HG02759 (cell line): ENCODE results near the gene ANO6.

Experiments
- ATAC-seq: cut with Tn5 transposase; IDR thresholded peaks from one replicate; pipeline ENCODE4 v1.9.1; 2021; ENCODE audit warnings: mild to moderate bottlenecking, moderate library complexity; ENCODE audit not compliant: unreplicated experiment

ANO6 gene

GRCh38 chr12:45433441-45433868 lies 217.6 kb downstream of the ANO6 start:
- no peak for ATAC-seq

DNA sequence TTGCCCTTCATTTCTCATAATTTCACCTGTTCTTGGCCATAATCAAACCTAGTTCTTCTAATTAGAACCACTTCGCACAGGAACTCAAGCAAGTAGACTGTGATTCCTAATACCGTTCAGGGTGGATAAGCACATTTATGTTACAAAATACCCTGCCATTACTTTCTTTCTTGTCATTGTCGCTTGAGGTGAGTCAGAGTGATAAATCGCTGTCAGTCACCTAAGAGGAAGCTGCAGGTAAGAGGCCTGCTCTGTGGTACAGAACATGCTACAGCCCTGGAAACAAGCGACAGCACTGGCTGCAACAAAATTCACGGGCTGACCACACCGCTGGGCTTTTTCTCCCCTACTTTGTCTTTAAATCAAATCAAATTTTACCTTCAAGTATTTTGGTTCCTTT lies 218.2 kb downstream of the ANO6 start:
- ATAC-seq = no peak

DNA sequence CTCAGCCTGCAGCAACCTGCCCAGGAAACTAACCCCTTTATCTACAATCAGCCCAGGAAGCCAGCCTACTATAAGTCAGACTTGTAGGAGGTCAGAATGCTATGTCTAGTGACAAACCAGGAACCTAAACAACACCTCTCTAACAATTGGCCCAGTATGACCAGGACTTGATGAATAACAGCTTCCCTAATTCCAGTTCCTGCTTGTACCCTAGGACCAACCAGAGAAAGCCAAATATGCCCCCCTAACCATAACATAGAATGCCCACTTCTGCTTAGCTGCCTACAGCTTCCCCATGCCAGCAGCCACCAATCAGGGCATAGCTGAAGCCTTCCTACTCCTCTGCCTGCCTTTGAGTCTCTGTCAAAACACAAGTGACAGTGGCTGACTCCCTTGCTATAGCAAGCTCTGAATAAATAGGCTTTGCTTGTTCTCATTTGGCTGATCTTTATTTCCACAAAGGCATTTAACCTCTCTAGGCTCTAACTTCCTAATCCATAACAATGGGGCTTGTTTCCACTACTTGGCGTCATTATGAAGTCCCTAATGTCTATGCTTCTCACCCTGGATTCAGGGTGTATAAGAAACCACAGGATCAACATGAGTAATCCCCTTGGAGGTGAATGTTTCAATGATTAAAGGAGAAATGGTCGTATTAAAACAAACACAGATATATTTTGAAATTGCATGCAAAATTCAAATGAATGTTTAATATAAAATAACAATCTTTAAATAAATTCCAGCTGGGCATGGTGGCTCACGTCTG lies 220.2 kb downstream of the ANO6 start:
- ATAC-seq = peak; percentile 49

DNA sequence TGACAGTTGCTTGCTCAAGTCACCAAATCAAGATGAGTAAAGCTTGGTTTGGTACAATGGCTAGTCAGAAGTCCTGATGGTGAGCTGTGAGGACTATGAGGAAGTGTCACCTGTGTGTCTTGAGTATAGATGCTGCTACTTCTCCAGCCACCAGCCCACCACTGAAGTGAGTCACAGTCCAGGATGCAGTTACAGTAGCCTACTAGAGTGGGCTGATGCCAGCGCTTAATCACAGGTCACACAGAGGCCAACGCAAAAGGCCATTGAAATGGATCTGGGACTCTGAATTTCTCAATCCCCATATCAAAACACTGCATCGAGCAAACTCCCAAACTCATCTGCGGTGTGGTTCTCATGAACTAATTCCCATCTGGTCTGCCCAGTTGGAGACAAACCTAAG lies 223.1 kb downstream of the ANO6 start:
- ATAC-seq = no peak

DNA sequence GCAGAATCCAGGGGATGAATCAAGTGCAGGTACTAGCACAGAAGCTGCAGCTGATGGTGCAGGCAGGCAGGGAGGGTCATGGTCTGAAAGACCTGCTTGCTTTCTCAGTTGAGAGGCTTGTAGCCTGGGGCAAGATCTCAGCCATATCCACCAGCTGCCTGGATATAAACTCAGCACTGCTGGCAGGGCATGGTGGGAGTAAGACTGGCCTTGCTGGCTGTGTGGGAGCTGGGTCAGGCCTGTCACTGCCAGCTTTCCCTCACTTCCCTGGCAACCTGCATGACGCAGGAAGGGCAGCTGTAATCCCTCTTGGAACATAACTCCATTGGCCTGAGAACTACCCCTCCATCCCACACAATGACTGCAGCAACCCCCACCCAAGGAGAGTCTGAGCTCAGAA lies 230.1 kb downstream of the ANO6 start:
- ATAC-seq = no peak

DNA sequence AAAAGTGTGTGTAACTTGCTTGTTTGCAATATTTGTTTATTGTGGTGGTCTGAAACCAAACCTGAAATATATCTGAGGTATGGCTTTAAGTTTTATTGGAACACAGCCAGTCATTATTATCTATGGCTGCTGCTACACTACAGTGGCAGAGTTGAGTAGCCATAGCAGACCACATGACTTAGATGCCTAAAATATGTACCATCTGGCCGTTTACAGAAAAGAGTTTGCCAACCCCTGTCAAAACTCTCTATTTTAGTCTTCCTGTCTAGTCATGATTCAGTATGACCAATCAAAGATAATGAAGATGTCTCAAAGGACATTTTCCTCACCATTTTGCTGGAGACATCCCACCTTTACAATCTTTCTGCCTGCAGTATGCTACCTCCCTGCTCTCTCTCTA lies 242.3 kb downstream of the ANO6 start:
- ATAC-seq = no peak

DNA sequence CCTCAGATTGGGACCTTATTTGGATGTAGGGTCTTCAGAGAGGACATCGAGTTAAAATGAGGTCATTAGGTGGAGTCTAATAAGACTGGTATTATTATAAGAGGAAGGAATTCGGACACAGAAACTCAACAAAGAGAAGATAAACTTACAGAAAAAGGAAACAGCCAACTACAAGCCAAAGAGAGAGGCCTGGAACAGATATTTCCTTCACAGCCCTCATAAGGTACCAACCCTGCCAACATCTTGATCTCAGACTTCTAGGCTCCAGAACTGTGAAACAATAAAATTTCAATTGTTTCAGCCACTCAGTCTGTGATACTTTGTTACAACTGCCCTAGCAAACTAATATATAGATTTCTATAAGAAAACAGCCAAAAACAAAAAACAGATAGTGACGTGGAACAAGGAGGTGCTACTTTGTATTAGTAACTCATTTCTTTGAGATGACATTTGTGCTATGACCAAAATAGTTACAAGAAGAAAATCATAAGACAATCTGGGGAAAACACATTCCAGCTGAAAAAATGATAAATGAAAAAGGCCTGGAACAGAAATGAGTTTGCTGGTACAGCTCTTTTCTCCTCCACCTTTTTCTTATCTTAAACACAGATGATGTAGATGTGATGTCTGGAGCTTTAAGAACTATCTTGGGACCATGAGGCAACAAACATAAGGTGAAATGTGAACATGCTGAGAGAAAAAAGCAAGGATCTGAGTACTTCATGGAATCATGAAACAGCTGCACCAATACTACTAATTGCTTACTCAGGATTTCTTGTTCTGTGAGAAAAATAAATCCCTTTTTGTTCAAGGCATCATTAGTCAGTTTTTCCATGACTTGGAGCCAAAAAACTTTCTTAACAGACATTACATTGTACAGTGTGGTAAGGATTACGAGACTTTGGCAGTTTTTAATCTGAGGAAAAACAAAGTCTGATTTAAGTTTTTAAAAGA lies 243.2 kb downstream of the ANO6 start:
- no peak for ATAC-seq

DNA sequence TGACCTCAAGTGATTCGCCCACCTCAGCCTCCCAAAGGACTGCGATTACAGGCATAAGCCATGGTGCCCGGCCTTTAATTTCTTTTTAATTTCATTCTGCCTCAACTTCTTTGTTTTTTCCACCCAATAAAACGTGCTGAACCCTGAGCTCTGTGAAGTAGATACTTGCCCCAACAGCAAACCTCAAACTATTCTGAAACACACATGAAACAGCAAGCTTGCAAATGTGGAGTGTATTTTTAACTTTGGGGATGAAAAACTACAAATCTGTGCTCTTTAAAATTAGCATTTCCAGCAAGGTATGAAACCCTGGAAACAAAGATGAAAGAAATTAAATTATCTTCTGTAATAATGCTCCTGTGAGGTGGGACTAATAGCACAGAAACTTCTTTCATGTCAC lies 246.6 kb downstream of the ANO6 start:
- ATAC-seq = no peak

GRCh38 chr12:45464699-45465098 lies 248.8 kb downstream of the ANO6 start:
- no peak for ATAC-seq

DNA sequence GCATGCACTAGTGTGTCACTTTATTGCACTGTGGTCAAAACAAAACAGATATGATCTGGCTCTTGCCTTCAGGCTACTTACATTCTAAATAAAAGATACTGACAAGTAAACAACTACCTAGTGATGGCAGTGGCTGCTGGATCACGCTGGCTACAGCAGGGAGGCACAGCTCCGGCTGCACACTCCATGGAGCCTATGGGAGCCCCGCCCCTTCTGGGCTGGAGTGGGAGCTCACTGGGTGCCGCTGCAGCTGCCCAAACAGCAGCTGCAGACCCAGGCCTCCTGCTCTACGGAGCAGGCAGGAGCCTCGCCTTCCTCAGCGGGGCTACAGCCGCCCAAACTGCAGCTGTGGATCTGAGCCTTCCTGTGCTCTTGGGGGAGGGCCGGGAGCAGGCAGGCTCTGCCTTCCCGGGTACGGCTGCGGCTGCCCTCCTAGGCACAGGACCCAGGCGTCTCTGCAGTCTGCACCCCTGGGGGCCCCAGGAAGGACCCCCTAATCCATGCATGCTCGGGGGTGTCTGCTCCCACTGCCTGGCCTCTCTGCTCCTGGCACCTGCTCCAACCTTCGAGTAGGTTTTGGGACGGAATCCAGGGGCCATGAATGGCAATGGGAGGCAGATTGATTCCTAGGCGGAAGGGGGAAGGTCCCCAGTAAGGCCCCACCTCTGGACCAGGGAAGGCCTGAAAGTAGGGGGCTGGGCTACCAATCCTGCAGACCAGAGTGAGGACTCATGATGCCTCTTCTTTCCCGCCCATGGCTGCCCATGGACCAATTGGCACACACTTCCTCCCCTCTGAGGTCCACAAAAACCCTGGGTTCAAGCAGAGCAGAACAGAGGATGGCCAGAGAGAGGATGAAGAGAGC lies 253.1 kb downstream of the ANO6 start:
- ATAC-seq = no peak

DNA sequence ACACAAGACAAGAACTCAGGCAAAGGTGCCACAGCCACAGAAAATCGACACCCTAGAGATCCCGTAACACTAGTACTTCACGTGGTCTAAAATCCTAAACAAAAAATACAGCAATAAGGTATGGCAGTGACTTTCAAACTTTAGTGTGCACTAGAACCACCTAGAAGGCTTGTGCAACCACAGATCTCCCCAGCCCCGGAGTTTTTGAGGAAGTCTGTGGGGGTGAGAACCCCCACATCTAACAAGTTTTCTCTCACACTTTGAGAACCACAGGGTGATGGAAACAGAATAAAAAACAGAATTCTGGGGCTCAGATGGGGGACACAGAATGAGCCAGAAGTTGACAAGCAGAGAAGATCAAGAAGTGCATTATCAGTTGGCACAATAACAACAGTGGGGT lies 254.0 kb downstream of the ANO6 start:
- ATAC-seq = no peak

DNA sequence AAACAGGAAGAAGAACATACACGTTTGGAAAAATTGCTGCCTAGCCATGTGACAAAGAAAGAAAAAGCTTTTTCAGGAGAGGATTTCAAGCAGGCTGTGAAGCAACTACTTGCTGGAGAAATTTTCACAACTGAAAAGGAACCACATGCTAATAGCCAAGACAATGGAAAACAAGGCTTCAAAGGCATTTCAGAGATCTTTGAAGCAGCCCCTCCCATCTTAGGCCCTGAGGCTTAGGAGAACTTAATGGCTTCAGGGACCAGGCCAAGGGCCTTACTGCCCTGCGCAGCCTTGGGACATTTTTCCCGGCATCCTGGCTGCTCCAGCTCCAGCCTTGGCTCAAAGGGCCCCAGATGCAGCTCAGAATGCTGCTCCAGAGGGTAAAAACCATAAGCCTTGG lies 257.7 kb downstream of the ANO6 start:
- no peak for ATAC-seq

DNA sequence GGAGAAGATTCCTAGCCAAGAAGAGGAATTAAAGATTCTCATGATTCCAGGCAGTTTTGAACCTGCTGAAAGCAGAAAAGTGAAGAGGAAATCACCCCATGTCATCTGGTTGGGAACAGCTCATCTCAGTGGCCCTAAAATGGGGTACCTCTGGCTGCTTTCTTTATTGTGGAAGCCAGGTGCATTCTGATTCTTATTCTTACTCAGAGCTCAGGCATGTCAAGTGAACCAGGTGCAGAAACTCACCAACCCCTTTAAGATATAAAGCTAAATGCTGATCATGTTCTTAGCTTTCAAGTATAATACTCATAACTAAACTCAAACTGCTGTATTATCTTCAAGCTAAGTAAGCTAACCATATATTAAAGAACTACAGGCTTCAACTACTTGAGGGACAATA lies 259.7 kb downstream of the ANO6 start:
- ATAC-seq = no peak

DNA sequence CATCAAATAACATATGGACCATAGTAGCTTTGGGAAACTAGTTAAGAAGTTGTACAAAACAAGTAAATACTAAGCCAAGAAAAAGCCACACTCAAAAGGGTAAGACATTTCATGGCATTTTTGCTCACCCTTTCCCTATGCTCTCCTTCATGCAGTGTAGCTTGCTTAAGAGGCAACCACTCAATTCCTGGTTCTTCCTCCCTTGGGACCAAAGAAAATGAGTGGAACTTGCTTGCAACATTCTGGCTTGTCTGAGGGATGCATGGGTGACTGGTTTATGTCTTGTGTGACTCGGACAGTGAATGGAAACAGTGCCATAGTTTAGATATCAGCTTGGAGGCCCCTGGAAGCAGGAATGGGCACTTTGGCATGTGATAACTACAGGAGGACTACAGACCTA lies 261.6 kb downstream of the ANO6 start:
- ATAC-seq = no peak

GRCh38 chr12:45478931-45479330 lies 263.0 kb downstream of the ANO6 start:
- ATAC-seq = no peak

DNA sequence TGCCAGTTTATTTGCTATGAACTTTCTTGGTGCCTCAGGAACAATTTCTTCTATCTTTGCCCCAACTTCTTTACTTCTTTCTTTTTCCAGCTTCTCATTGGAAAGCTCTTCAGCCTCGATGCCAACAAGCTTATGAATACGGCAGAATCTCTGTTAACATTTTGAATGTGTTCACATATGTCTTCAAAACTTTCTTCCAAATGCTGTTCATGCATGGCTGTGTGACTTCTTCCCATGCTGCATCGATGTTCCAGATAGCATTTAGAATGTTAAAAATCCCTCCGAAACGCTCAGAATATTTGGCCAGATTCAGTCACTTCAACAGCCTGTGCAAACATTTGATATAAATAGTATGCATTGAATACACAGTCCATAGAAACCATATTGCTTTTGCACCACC lies 265.9 kb downstream of the ANO6 start:
- ATAC-seq = no peak

DNA sequence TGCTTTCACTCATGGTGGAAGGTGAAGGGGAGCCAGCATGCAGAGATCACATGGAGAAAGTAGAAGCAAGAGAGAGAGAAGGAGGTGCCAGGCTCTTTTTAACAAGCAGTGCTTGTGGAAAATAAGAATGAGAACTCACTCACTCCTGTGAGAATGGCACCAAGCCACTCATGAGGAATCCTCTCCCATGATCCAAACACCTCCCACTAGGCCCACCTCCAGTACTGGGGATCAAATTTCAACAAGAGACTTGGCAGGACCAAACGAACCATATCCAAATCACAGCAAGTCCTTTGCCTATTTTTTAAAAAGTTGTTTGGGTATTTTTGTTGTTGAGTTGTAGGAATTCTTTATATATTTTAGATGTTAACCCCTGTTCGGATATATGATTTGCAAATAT lies 267.7 kb downstream of the ANO6 start:
- no peak for ATAC-seq
